Body of pancreas (tissue), 4 donors: Measurements from ENCODE around the gene IGSF3. TPM values are rescaled to one million over a fixed set of nuclear protein-coding genes. Genes with fewer than 3 reads are reported as not detected.

Experiments used
- ATAC-seq: fragments of 150-250 bp; one replicate; pipeline ENCODE4 v1.9.1; 2016
- DNase-seq, 4 donors: peaks; one replicate each; pipeline ENCODE4 v3.0.0-alpha.2; 2019
- H3K27ac ChIP-seq, 4 donors: fragments of 200-600 bp; sonication (generic); 1 replicate in 3 of 4; 2 replicates in 1 of 4; pipeline versions ENCODE4 v1.5.1 to v1.6.1; 2016 to 2019; ENCODE audit warnings: mild to moderate bottlenecking in 1 of 4, mixed read lengths in 1 of 4, moderate library complexity in 1 of 4
- H3K27me3 ChIP-seq, 2 donors: fragments of 200-600 bp; sonication (generic); one replicate each; pipeline ENCODE4 v1.6.0; 2016; ENCODE audit warnings: mild to moderate bottlenecking in 1 of 2
- H3K36me3 ChIP-seq, 2 donors: fragments of 200-600 bp; sonication (generic); replicated peaks in 1 of 2; 2 replicates each; pipeline ENCODE4 v1.5.1; 2016; ENCODE audit warnings: low read depth in 2 of 2; ENCODE audit not compliant: insufficient read depth in 1 of 2
- H3K4me1 ChIP-seq: fragments of 200-600 bp; sonication (generic); one replicate; pipeline ENCODE4 v1.6.0; 2016
- H3K4me3 ChIP-seq, 2 donors: fragments of 200-600 bp; sonication (generic); 1 replicate in 1 of 2; 2 replicates in 1 of 2; pipeline ENCODE4 v1.5.1; 2016 to 2019
- H3K9me3 ChIP-seq, 3 donors: fragments of 200-600 bp; sonication (generic); 1 replicate in 2 of 3; 2 replicates in 1 of 3; pipeline ENCODE4 v1.5.1; 2016
- POLR2A ChIP-seq, 3 donors: fragments of 450-650 bp; IDR thresholded peaks; one replicate each; pipeline ENCODE4 v1.6.1; 2016; ENCODE audit warnings: antibody characterized with exemption in 3 of 3, mild to moderate bottlenecking in 2 of 3
- WGBS, 2 donors: methylation state at CpG; one replicate each; pipeline ENCODE4 v1.1.5; 2017; 5-methylcytosine and 5-hydroxymethylcytosine counted together
- intact Hi-C: fragments of 100-400 bp; cut with DNase I; formaldehyde crosslinking; loops from one replicate; pipeline ENCODE4 v1.15.1; 2023
- total RNA-seq, 2 donors: library from RNA; depleted of rRNA; stranded (reverse); fragments of >200 nt; gene quantifications; one replicate each; pipeline ENCODE4 v1.1.0, GENCODE V29; 2016
- TF ChIP-seq, protein P1 (sequence below), 7 experiments: fragments of 450-650 bp in 4 of 7; fragments of 200-600 bp in 3 of 7; sonication (generic) in 3 of 7; IDR thresholded peaks; one replicate each; pipeline ENCODE4 v1.5.1; 2016 to 2019; ENCODE audit warnings: antibody characterized with exemption in 7 of 7

Gene IGSF3
- total RNA-seq, 2 donors from 2014 or later = 4.6 to 5.2 TPM

DNA sequence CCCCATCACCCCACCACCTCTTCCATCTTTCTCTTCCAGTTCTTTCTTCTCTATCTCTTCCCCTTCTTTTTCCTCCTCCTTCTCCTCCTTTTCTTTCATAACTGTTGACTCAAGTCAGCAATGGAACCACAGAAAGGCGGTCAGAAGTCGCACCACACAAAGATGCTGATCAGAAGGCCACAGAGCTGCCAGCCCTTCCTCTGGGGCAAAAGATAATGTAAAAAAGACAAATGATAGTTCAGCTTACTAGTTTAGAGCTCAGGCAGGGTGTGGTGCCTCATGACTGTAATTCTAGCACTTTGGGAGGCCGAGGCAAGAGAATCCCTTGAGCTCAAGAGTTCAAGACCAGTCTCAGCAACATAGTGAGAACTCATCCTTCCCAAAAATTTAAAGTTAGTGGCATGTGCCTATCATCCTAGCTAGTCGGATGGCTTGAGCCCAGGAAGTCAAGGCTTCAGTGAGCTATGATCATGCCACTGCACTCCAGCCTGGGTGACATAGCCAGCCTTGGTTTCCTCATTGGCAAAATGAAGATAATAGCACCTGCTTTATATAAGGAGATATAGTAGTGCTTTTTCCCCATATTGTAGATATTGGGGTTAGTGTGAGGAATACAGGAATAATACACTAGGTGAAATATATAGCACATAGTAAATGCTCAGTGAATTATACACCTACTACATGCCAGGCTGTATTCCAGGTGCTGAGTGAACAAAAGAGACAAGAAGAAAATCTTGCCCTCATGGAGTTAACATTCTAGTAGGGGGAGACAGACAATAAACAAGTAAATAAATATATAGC lies 12.5 kb upstream of the IGSF3 start:
- Histone ChIP-seq H3K36me3 (no peaks in the 10 kb centered on the region), H3K27me3 (no peaks in the 10 kb centered on the region), H3K27ac (no peak overlapping the region), H3K4me3 (no peak overlapping the region), H3K4me1 (no peaks in the 10 kb centered on the region), H3K9me3 (no peaks in the 10 kb centered on the region)
- DNase-seq (no peak), ATAC-seq (no peak)
- TF ChIP-seq POLR2A (IDR thresholded peaks at IDR 0.05) = no peak
- whole genome bisulfite sequencing, 2 donors = 81 to 87% methylated on average over 4 of the region's 4 CpGs
- intact Hi-C loops = loop anchor here (10.0 kb wide), 1 partner anchor 105 kb away; the partner anchor contains the start of gene CD58

DNA sequence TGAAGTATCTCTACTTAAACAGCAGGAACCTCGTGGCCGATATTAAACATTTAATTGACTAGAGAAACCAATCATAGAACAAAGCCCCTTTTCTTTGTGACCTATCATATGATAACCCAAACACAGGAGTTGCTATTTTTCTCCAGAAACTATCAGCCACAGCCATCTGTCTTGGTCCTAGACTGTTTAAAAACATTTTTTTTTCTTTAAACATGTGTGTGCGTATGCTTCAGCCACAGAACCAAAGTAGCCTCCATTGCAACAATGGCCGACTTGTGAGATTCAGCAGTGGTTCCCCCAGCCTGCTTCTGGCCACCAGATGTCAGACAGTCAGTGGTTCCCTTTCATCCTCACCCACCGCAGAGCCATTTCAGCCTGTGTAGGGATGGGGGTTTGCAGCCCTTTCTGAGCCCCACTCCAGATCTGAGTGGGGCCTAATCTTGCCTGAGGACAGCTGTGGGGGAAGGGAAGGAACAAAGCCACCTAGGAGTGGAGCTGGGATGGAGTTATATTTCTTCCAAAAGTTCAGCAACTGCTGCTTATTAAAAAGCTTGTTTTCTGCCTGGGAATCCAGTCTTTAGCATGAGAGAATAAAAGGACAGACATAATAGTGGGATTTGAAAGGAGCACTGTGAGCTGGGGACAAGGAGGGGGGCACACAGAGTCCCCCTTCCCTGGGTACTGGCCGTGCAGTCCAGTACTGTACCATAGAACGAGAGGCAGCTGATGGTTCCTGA lies 11.7 kb upstream of the IGSF3 start:
- DNase-seq (no peak), ATAC-seq (no peak)
- H3K27ac ChIP-seq = no peak overlapping the region
- no peaks in the 10 kb centered on the region for H3K27me3 ChIP-seq
- H3K9me3 ChIP-seq = no peaks in the 10 kb centered on the region
- intact Hi-C loops = loop anchor here (10.0 kb wide), 1 partner anchor 104 kb away; the partner anchor contains the start of gene CD58
- H3K4me1 ChIP-seq = no peaks in the 10 kb centered on the region
- WGBS, 2 donors = 62 to 63% methylated on average over 7 of the region's 7 CpGs
- no peaks in the 10 kb centered on the region for H3K36me3 ChIP-seq
- no peak for TF ChIP-seq POLR2A (IDR thresholded peaks at IDR 0.05)
- TF ChIP-seq, protein P1, sequence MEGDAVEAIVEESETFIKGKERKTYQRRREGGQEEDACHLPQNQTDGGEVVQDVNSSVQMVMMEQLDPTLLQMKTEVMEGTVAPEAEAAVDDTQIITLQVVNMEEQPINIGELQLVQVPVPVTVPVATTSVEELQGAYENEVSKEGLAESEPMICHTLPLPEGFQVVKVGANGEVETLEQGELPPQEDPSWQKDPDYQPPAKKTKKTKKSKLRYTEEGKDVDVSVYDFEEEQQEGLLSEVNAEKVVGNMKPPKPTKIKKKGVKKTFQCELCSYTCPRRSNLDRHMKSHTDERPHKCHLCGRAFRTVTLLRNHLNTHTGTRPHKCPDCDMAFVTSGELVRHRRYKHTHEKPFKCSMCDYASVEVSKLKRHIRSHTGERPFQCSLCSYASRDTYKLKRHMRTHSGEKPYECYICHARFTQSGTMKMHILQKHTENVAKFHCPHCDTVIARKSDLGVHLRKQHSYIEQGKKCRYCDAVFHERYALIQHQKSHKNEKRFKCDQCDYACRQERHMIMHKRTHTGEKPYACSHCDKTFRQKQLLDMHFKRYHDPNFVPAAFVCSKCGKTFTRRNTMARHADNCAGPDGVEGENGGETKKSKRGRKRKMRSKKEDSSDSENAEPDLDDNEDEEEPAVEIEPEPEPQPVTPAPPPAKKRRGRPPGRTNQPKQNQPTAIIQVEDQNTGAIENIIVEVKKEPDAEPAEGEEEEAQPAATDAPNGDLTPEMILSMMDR (IDR thresholded peaks at IDR 0.05) = no peak
- no peak overlapping the region for H3K4me3 ChIP-seq

DNA sequence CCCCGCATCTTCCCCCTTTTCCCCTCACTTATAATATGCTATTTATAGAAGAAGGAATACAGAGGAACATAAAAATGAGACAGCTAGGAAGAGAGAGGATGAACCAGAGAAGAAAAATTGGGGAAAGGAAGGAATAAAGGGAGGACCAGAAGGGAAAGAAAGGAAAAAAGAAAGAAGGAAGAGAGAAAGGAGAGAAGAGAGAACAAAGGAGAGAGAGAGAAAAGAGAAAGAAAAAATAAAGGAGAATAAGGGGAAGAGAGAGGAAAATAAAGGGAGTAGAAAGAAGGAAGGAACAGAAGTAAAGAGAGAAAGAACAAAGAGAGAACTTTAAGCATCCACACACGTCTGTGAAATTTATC lies 11.2 kb upstream of the IGSF3 start:
- Histone ChIP-seq H3K36me3 (no peaks in the 10 kb centered on the region), H3K27me3 (no peaks in the 10 kb centered on the region), H3K27ac (no peak overlapping the region), H3K4me3 (no peak overlapping the region), H3K9me3 (no peaks in the 10 kb centered on the region), H3K4me1 (no peaks in the 10 kb centered on the region)
- DNase-seq = no peak
- 47 to 54% methylated on average over 2 of the region's 2 CpGs for WGBS, 2 donors
- TF ChIP-seq, protein P1 (IDR thresholded peaks at IDR 0.05) = no peak
- TF ChIP-seq POLR2A (IDR thresholded peaks at IDR 0.05) = no peak
- no peak for ATAC-seq
- intact Hi-C loops = loop anchor here (10.0 kb wide), 1 partner anchor 104 kb away; the partner anchor contains the start of gene CD58

DNA sequence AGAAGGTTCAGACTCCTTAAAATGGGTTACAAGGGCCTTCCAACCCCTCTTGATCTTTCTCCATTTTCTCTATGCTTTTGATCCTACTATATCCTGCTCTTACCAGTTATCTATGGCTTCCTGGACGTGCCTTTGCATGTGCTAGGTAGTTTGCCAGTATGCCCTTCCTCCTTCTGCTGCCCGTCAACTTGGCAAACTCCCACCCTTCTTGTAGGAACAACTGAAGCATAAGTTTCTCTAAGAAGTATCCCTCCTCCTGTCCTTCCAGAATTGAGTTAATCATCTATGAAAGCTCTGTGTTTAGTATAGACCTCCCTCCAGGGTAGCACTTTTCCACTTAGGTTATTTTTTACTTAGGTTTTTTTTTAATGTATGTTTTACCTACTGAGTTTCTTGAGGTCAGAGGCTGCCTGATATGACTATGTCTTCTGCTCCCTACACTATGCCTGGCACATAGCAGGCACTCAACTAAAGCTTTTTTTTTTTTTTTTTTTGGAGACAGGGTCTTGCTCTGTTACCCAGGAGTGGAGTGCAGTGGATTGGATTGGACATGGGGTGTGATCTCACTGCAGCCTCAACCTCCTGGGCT lies 10.0 kb upstream of the IGSF3 start:
- Histone ChIP-seq H3K27ac (no peak overlapping the region), H3K36me3 (no peaks in the 10 kb centered on the region), H3K4me3 (no peak overlapping the region), H3K27me3 (no peaks in the 10 kb centered on the region), H3K4me1 (no peaks in the 10 kb centered on the region), H3K9me3 (no peaks in the 10 kb centered on the region)
- intact Hi-C loops = loop anchor here (10.0 kb wide), 1 partner anchor 103 kb away; the partner anchor contains the start of gene CD58
- WGBS, 2 donors = 80 to 88% methylated on average over 2 of the region's 2 CpGs
- TF ChIP-seq POLR2A (IDR thresholded peaks at IDR 0.05) = no peak
- TF ChIP-seq, protein P1 (IDR thresholded peaks at IDR 0.05) = no peak
- ATAC-seq (no peak), DNase-seq (no peak)

DNA sequence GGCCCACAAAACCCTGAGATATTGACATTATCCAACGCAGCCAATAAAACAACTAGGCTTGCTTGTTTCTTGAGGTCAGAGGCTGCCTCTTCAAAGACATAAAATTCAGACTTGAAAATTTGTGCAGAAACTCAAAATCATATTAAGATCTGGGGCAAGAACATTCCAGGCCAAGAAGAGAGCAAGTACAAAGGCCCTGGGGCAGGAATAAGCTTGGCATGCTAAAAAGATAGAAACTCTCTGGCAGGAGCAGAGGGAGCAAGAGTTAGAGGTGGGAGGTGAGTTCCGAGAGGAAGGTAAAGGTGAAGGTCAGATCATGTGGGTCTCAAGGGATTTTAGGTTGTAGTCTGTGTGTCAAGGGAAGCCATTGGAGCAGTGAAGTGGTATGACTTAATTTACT lies 8.8 kb upstream of the IGSF3 start:
- H3K4me1 ChIP-seq = no peaks in the 10 kb centered on the region
- no peaks in the 10 kb centered on the region for H3K27me3 ChIP-seq
- no peak for TF ChIP-seq POLR2A (IDR thresholded peaks at IDR 0.05)
- TF ChIP-seq, protein P1 (IDR thresholded peaks at IDR 0.05) = no peak
- 85 to 98% methylated on average over 2 of the region's 2 CpGs for WGBS, 2 donors
- DNase-seq = no peak
- ATAC-seq = no peak
- no peak overlapping the region for H3K4me3 ChIP-seq
- no peaks in the 10 kb centered on the region for H3K36me3 ChIP-seq
- H3K27ac ChIP-seq = no peak overlapping the region
- intact Hi-C loops = loop anchor here (10.0 kb wide), 1 partner anchor 101 kb away; the partner anchor contains the start of gene CD58
- H3K9me3 ChIP-seq = no peaks in the 10 kb centered on the region
